ENCODE results near the gene KCNQ1. TPM values are rescaled to one million over a fixed set of nuclear protein-coding genes. Genes with fewer than 3 reads are reported as not detected.

Gene KCNQ1
- total RNA-seq, 3 donors from 2014 or later (not counting 1 experiment from before 2014, with no cell fraction given) = 1.9 to 7.8 (median 3.3) TPM

- peak within 1 kb of the TSS in 1 of 2 donors; percentile 67 for H3K27ac Mint-ChIP-seq
- under 1% methylated on average over 51 of the region's 61 CpGs for WGBS (ENCODE audit: insufficient coverage)
Measured at GRCh38 chr11:2885678-2886081, 440.9 kb downstream of the KCNQ1 start, which contains the start of gene CDKN1C. TSS of gene CDKN1C (minus strand) at chr11:2885775. CDS start at chr11:2885456, 319 bp downstream.

DNA sequence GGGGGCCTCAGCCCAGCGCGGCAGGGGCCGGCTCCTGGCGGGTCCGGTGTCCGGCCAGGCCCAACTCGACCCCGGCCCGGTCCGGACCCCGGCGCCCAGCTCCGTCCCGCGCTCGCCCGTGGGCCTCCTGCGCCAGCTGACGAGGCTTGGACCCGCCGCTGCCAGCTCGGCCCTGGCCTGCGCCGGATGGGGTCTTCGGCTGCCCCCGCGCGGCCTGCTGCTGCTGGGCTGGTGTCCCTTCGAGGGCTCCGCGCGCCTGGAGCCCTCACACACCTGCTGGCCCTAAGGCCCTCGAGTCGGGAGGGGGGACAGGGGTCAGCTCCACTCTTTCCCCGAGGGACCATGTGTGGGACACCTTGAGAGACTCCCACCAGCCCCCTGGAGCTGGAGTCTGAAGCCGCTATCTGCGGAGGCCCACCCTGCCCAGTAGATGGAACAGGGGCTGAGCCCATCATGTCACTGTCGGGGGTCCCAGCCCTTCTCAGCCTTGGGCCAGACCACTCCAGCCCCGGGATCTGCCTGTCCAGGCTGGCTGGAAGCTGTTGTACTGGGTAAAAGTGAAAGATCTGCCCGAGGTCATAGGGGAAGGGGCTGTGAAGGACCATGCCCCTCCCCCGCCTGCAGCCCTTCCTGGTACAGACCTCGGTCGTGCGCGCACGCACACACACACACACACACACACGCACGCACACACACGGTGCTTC, 441.5 kb downstream of the KCNQ1 start:
- Histone ChIP-seq H3K4me3 (ENCODE audit: low read length) (no peak overlapping the region), H3K4me1 (ENCODE audit: control insufficient read depth, insufficient read depth, low read length) (peaks cover 25% of the 10 kb centered on the region), H3K27ac (ENCODE audit: low read length) (no peak overlapping the region), H3K36me3 (ENCODE audit: control insufficient read depth, insufficient read depth, low read length) (no peaks in the 10 kb centered on the region), H3K9me3 (ENCODE audit: control insufficient read depth, insufficient read depth, low read length) (no peaks in the 10 kb centered on the region), H3K27me3 (ENCODE audit: control insufficient read depth, insufficient read depth, low read length) (peaks cover 8% of the 10 kb centered on the region)
- no peaks in the 10 kb centered on the region for H3K36me3 Mint-ChIP-seq
- H3K4me1 Mint-ChIP-seq = peaks cover 16 to 17% of the 10 kb centered on the region in 2 donors
- ATAC-seq (no peak), DNase-seq (peak; percentile 37 to 50)
- H3K27me3 Mint-ChIP-seq (ENCODE audit: low read depth in 2 of 2) = peaks cover 8 to 15% of the 10 kb centered on the region in 2 donors
- 20% methylated on average over 48 of the region's 49 CpGs for WGBS (ENCODE audit: insufficient coverage)
- peak overlapping the region; percentile 63 for H3K4me3 Mint-ChIP-seq
- TF ChIP-seq CTCF (IDR thresholded peaks at IDR 0.05) = no peak
- intact Hi-C loops (cut with micrococcal nuclease) = no loop called here
- peak overlapping the region in 1 of 2 donors; percentile 44 for H3K27ac Mint-ChIP-seq
- no peaks in the 10 kb centered on the region for H3K9me3 Mint-ChIP-seq

More at GRCh38 chr11:2885678-2886081, 440.9 kb downstream of the KCNQ1 start, which contains the start of gene CDKN1C:
- DNase-seq (peak; percentile 82 to 91), ATAC-seq (peak; percentile 89 to 96 (median 92))
- Mint-ChIP-seq H3K36me3 (no peaks in the 10 kb centered on the region), H3K4me3 (peak within 1 kb of the TSS; percentile 91), H3K27me3 (ENCODE audit: low read depth in 2 of 2) (peaks cover 8 to 16% of the 10 kb centered on the region in 2 donors), H3K9me3 (no peaks in the 10 kb centered on the region), H3K4me1 (peaks cover 16 to 17% of the 10 kb centered on the region in 2 donors)
- H3K4me3 ChIP-seq (ENCODE audit: low read length) = peak within 1 kb of the TSS; percentile 70
- H3K36me3 ChIP-seq (ENCODE audit: control insufficient read depth, insufficient read depth, low read length) = no peaks in the 10 kb centered on the region
- peaks cover 18% of the 10 kb centered on the region for H3K4me1 ChIP-seq (ENCODE audit: control insufficient read depth, insufficient read depth, low read length)
- H3K27me3 ChIP-seq (ENCODE audit: control insufficient read depth, insufficient read depth, low read length) = peaks cover 8% of the 10 kb centered on the region
- TF ChIP-seq CTCF (IDR thresholded peaks at IDR 0.05) = no peak
- H3K27ac ChIP-seq (ENCODE audit: low read length) = no peak within 1 kb of the TSS
- intact Hi-C loops (cut with micrococcal nuclease) = no loop called here
- H3K9me3 ChIP-seq (ENCODE audit: control insufficient read depth, insufficient read depth, low read length) = no peaks in the 10 kb centered on the region

GRCh38 chr11:2886936-2887335, 442.1 kb downstream of the KCNQ1 start:
- DNase-seq = peak in 1 of 2 donors; percentile 30
- Histone ChIP-seq H3K27me3 (ENCODE audit: control insufficient read depth, insufficient read depth, low read length) (peaks cover 8% of the 10 kb centered on the region), H3K4me3 (ENCODE audit: low read length) (no peak overlapping the region), H3K36me3 (ENCODE audit: control insufficient read depth, insufficient read depth, low read length) (no peaks in the 10 kb centered on the region), H3K27ac (ENCODE audit: low read length) (no peak overlapping the region), H3K4me1 (ENCODE audit: control insufficient read depth, insufficient read depth, low read length) (peaks cover 31% of the 10 kb centered on the region), H3K9me3 (ENCODE audit: control insufficient read depth, insufficient read depth, low read length) (no peaks in the 10 kb centered on the region)
- no peaks in the 10 kb centered on the region for H3K36me3 Mint-ChIP-seq
- H3K27ac Mint-ChIP-seq = peak overlapping the region in 1 of 2 donors; percentile 44
- peak overlapping the region; percentile 63 for H3K4me3 Mint-ChIP-seq
- WGBS (ENCODE audit: insufficient coverage) = 73% methylated on average over 4 of the region's 5 CpGs
- no peak for TF ChIP-seq CTCF (IDR thresholded peaks at IDR 0.05)
- no peak for ATAC-seq
- peaks cover 19 to 23% of the 10 kb centered on the region in 2 donors for H3K4me1 Mint-ChIP-seq
- peaks cover 8 to 15% of the 10 kb centered on the region in 2 donors for H3K27me3 Mint-ChIP-seq (ENCODE audit: low read depth in 2 of 2)
- H3K9me3 Mint-ChIP-seq = no peaks in the 10 kb centered on the region
- intact Hi-C loops (cut with micrococcal nuclease) = no loop called here
